Right atrium auricular region (tissue), 2 donors: Measurements from ENCODE around the gene IL36A. TPM values are rescaled to one million over a fixed set of nuclear protein-coding genes. Genes with fewer than 3 reads are reported as not detected.

Experiments used
- DNase-seq: peaks from one replicate; pipeline ENCODE4 v3.0.0-alpha.2; 2019; ENCODE audit warnings: low spot score
- H3K27ac ChIP-seq, 2 donors: fragments of 200-600 bp; sonication (generic); 1 replicate in 1 of 2; 2 replicates in 1 of 2; pipeline ENCODE4 v1.5.1; 2016 to 2019
- H3K27me3 ChIP-seq, 2 donors: fragments of 200-600 bp; sonication (generic); one replicate each; pipeline versions ENCODE4 v1.5.1 to v1.6.0; 2017 to 2019
- H3K36me3 ChIP-seq: fragments of 200-600 bp; sonication (generic); one replicate; pipeline ENCODE4 v1.5.1; 2016
- H3K4me1 ChIP-seq, 2 donors: fragments of 200-600 bp; sonication (generic); one replicate each; pipeline versions ENCODE4 v1.5.1 to v1.6.0; 2017 to 2019
- H3K4me3 ChIP-seq, 2 donors: fragments of 200-600 bp; sonication (generic); 1 replicate in 1 of 2; 2 replicates in 1 of 2; pipeline ENCODE4 v1.5.1; 2017 to 2019; ENCODE audit warnings: mild to moderate bottlenecking in 1 of 2, moderate library complexity in 1 of 2
- H3K9me3 ChIP-seq, 2 donors: fragments of 200-600 bp; sonication (generic); one replicate each; pipeline ENCODE4 v1.5.1; 2019
- CTCF ChIP-seq, 2 donors: fragments of 200-600 bp; sonication (generic); IDR thresholded peaks; one replicate each; pipeline ENCODE4 v1.5.1; 2019; ENCODE audit warnings: antibody characterized with exemption in 2 of 2
- total RNA-seq, 2 donors: library from RNA; depleted of rRNA; stranded (reverse); fragments of >200 nt; gene quantifications; one replicate each; pipeline ENCODE4 v1.1.0, GENCODE V29; 2016

IL36A gene
- total RNA-seq, 2 donors from 2014 or later: not detected

- no peak for TF ChIP-seq CTCF (IDR thresholded peaks at IDR 0.05)
- Histone ChIP-seq H3K27me3 (no peaks in the 10 kb centered on the region), H3K27ac (no peak overlapping the region), H3K4me3 (no peak overlapping the region), H3K9me3 (no peaks in the 10 kb centered on the region), H3K36me3 (no peaks in the 10 kb centered on the region), H3K4me1 (no peaks in the 10 kb centered on the region)
- no peak for DNase-seq
Measured at GRCh38 chr2:113039158-113039557, 33.9 kb downstream of the IL36A start.

- Histone ChIP-seq H3K27ac (no peak overlapping the region), H3K27me3 (no peaks in the 10 kb centered on the region), H3K4me1 (no peaks in the 10 kb centered on the region), H3K36me3 (no peaks in the 10 kb centered on the region), H3K4me3 (no peak overlapping the region), H3K9me3 (no peaks in the 10 kb centered on the region)
- TF ChIP-seq CTCF (IDR thresholded peaks at IDR 0.05): no peak
- no peak for DNase-seq
Measured at GRCh38 chr2:113039719-113040118, 34.5 kb downstream of the IL36A start.

GRCh38 chr2:113041871-113042270 lies 36.6 kb downstream of the IL36A start:
- DNase-seq: no peak
- H3K9me3 ChIP-seq: no peaks in the 10 kb centered on the region

GRCh38 chr2:113046465-113046864 lies 41.2 kb downstream of the IL36A start:
- Histone ChIP-seq H3K27me3 (no peaks in the 10 kb centered on the region), H3K27ac (no peak overlapping the region), H3K4me1 (no peaks in the 10 kb centered on the region), H3K4me3 (no peak overlapping the region), H3K36me3 (no peaks in the 10 kb centered on the region), H3K9me3 (no peaks in the 10 kb centered on the region)
- TF ChIP-seq CTCF (IDR thresholded peaks at IDR 0.05): no peak
- DNase-seq: no peak

More at GRCh38 chr2:113041871-113042270, 36.6 kb downstream of the IL36A start:
- no peak overlapping the region for H3K4me3 ChIP-seq
- TF ChIP-seq CTCF (IDR thresholded peaks at IDR 0.05): no peak
- no peaks in the 10 kb centered on the region for H3K36me3 ChIP-seq
- H3K27me3 ChIP-seq: no peaks in the 10 kb centered on the region
- H3K27ac ChIP-seq: no peak overlapping the region
- H3K4me1 ChIP-seq: no peaks in the 10 kb centered on the region

- Histone ChIP-seq H3K27ac (no peak overlapping the region), H3K4me1 (no peaks in the 10 kb centered on the region), H3K9me3 (no peaks in the 10 kb centered on the region), H3K4me3 (no peak overlapping the region), H3K27me3 (no peaks in the 10 kb centered on the region), H3K36me3 (no peaks in the 10 kb centered on the region)
- TF ChIP-seq CTCF (IDR thresholded peaks at IDR 0.05): no peak
- DNase-seq: no peak
Measured at GRCh38 chr2:113050921-113051895, 45.9 kb downstream of the IL36A start.
